GM12865 (cell line): ENCODE data around the gene ALDH2.
"Not testable (repeated sequence)": the region's sequence is repeated elsewhere in the genome, so short reads cannot be mapped to it uniquely, and the experiment has no call there.

Source experiments
- DNase-seq: peaks from one replicate; pipeline ENCODE4 v3.0.0; 2010; ENCODE audit warnings: low read depth
- H3K4me3 ChIP-seq: 2 replicates; pipeline ENCODE4 v1.5.1; 2011; ENCODE audit warnings: mild to moderate bottlenecking, low read depth, low read length, control low read depth
- CTCF ChIP-seq: IDR thresholded peaks from 2 replicates; pipeline ENCODE4 v1.5.1; 2011; ENCODE audit warnings: low read length, control low read depth, low read depth, inconsistent platforms; ENCODE audit not compliant: insufficient read depth; ENCODE audit errors: missing control alignments

ALDH2 gene

DNA sequence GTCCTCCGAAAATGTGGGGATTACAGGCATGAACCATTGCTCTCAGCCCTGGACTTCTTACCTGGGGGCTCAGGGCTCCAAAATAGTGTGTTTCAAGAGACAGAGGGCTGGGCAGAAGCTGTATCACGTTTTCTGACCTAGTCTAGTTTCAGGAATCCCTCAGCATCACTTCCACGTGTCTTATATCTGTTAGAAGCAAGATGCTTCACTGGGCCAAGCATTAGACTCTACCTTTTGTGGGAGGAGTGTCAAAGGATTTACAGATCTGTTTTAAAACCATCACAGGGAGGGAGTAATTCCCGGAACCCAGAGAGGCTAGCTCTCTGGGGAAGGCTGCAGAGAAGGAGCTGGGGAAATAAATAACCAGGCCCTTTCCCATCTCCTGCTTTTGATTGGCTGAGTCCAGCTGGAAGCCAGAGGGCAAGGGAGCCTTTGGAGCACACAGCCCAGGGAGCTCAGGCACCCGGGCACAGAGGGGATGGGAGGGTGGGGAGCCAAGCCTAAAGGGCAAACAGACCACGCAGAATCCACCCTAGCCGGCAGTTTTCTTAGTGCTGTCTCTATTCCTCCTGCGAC is 33.3 kb upstream of the ALDH2 start:
- H3K4me3 ChIP-seq: no peak overlapping the region
- no peak for TF ChIP-seq CTCF
- no peak for DNase-seq

DNA sequence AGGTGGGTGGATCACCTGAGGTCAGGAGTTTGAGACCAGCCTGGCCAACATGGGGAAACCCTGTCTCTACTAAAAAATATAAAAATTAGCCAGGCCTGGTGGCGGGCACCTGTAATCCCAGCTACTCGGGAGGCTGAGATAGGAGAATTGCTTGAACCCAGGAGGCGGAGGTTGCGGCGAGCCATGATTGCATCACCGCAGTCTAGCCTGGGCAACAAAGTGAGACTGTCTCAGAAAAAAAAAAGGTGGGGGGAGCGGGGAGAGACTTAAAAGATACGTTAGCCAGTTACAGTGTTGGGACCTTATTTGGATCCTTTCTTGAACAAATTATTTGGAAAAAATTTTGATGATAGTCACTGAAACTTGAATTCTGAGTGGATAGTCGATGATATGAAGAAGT is 27.2 kb upstream of the ALDH2 start:
- not testable (repeated sequence) for H3K4me3 ChIP-seq, DNase-seq

- no peak overlapping the region for H3K4me3 ChIP-seq
- DNase-seq: no peak
- no peak for TF ChIP-seq CTCF
Observed at GRCh38 chr12:111741235-111741812, 25.4 kb upstream of the ALDH2 start.

DNA sequence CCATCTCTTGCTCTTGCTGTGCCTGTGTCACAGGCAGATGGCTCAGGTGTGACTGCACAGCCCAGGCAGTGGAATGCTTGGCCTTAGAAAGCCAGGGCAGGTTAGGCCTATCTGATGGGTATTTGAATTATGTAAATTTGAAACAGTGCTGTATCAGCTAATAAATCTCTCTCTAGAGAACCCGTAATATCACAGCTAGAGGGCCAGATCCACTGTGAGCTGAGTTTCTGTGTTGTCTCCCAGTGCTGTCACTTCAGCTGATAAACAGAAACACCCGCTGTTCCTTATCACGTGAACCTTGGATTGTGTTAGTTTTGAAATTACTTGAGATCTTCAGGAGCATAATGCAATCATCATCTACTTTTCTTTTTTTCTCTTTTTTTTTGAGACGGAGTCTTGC is 21.5 kb upstream of the ALDH2 start:
- H3K4me3 ChIP-seq: no peak overlapping the region
- no peak for DNase-seq
- no peak for TF ChIP-seq CTCF

GRCh38 chr12:111747333-111747732 is 19.4 kb upstream of the ALDH2 start:
- no peak overlapping the region for H3K4me3 ChIP-seq
- no peak for DNase-seq
- no peak for TF ChIP-seq CTCF

- DNase-seq: no peak
- no peak overlapping the region for H3K4me3 ChIP-seq
- TF ChIP-seq CTCF: no peak
Observed at GRCh38 chr12:111748151-111748672, 18.5 kb upstream of the ALDH2 start.

DNA sequence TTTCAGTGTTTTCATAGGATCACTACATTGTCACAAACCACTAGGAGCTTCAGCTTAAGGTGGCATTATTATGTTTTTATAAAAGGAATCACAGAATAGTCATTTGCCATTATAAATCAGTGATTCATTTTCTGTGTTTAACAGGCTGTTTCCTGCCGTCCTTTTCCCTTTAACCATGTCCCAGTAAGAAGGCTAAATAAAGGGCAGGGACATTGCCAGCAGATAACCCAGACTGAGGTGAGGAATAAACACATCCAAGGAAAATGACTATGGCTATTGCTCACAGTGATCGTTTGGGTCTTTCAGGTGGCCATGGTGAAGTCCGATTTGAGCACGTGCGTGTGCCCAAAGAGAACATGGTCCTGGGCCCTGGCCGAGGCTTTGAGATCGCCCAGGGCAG is 17.9 kb upstream of the ALDH2 start:
- DNase-seq: no peak
- TF ChIP-seq CTCF: no peak

More for the DNA sequence above, 17.9 kb upstream of the ALDH2 start:
- H3K4me3 ChIP-seq: no peak overlapping the region
